ENCODE measurements around the gene FADS1.

The FADS1 gene

GRCh38 chr11:61771195-61771894, 45.5 kb downstream of the FADS1 start:
- H3K27me3 ChIP-seq (ENCODE audit: control insufficient read depth, insufficient read depth, low read length) = no peaks in the 10 kb centered on the region
- no peaks in the 10 kb centered on the region for H3K36me3 ChIP-seq (ENCODE audit: control insufficient read depth, insufficient read depth, low read length)
- H3K4me3 ChIP-seq (ENCODE audit: low read depth, low read length) = no peak overlapping the region
- no peaks in the 10 kb centered on the region for H3K9me3 ChIP-seq (ENCODE audit: control insufficient read depth, insufficient read depth, low read depth, low read length)
- no peak overlapping the region for H3K9ac ChIP-seq (ENCODE audit: low read length)
- no peak overlapping the region for H3K27ac ChIP-seq (ENCODE audit: low read depth, low read length)
- peaks cover 34% of the 10 kb centered on the region for H3K4me1 ChIP-seq (ENCODE audit: control insufficient read depth, insufficient read depth, low read length)

- Histone ChIP-seq H3K4me3 (ENCODE audit: low read depth, low read length) (no peak overlapping the region), H3K4me1 (ENCODE audit: control insufficient read depth, insufficient read depth, low read length) (peaks cover 32% of the 10 kb centered on the region), H3K27me3 (ENCODE audit: control insufficient read depth, insufficient read depth, low read length) (no peaks in the 10 kb centered on the region), H3K36me3 (ENCODE audit: control insufficient read depth, insufficient read depth, low read length) (no peaks in the 10 kb centered on the region), H3K27ac (ENCODE audit: low read depth, low read length) (no peak overlapping the region), H3K9ac (ENCODE audit: low read length) (no peak overlapping the region), H3K9me3 (ENCODE audit: control insufficient read depth, insufficient read depth, low read depth, low read length) (no peaks in the 10 kb centered on the region)
Measured at GRCh38 chr11:61769946-61770683, 46.7 kb downstream of the FADS1 start.

- H3K9me3 ChIP-seq (ENCODE audit: control insufficient read depth, insufficient read depth, low read depth, low read length) = no peaks in the 10 kb centered on the region
- no peaks in the 10 kb centered on the region for H3K27me3 ChIP-seq (ENCODE audit: control insufficient read depth, insufficient read depth, low read length)
- no peak overlapping the region for H3K27ac ChIP-seq (ENCODE audit: low read depth, low read length)
- H3K4me3 ChIP-seq (ENCODE audit: low read depth, low read length) = no peak overlapping the region
- H3K4me1 ChIP-seq (ENCODE audit: control insufficient read depth, insufficient read depth, low read length) = peaks cover 38% of the 10 kb centered on the region
- no peak overlapping the region for H3K9ac ChIP-seq (ENCODE audit: low read length)
- no peaks in the 10 kb centered on the region for H3K36me3 ChIP-seq (ENCODE audit: control insufficient read depth, insufficient read depth, low read length)
Measured at GRCh38 chr11:61769169-61769920, 47.5 kb downstream of the FADS1 start.

GRCh38 chr11:61768376-61769076, 48.3 kb downstream of the FADS1 start:
- Histone ChIP-seq H3K4me3 (ENCODE audit: low read depth, low read length) (no peak overlapping the region), H3K27me3 (ENCODE audit: control insufficient read depth, insufficient read depth, low read length) (no peaks in the 10 kb centered on the region), H3K9ac (ENCODE audit: low read length) (no peak overlapping the region), H3K9me3 (ENCODE audit: control insufficient read depth, insufficient read depth, low read depth, low read length) (no peaks in the 10 kb centered on the region), H3K27ac (ENCODE audit: low read depth, low read length) (no peak overlapping the region), H3K4me1 (ENCODE audit: control insufficient read depth, insufficient read depth, low read length) (peaks cover 36% of the 10 kb centered on the region), H3K36me3 (ENCODE audit: control insufficient read depth, insufficient read depth, low read length) (no peaks in the 10 kb centered on the region)

- H3K27ac ChIP-seq (ENCODE audit: low read depth, low read length) = no peak overlapping the region
- no peak overlapping the region for H3K9ac ChIP-seq (ENCODE audit: low read length)
- H3K4me3 ChIP-seq (ENCODE audit: low read depth, low read length) = no peak overlapping the region
- no peaks in the 10 kb centered on the region for H3K9me3 ChIP-seq (ENCODE audit: control insufficient read depth, insufficient read depth, low read depth, low read length)
- peaks cover 40% of the 10 kb centered on the region for H3K4me1 ChIP-seq (ENCODE audit: control insufficient read depth, insufficient read depth, low read length)
- no peaks in the 10 kb centered on the region for H3K27me3 ChIP-seq (ENCODE audit: control insufficient read depth, insufficient read depth, low read length)
- no peaks in the 10 kb centered on the region for H3K36me3 ChIP-seq (ENCODE audit: control insufficient read depth, insufficient read depth, low read length)
Measured at GRCh38 chr11:61766353-61766841, 50.4 kb downstream of the FADS1 start.

- no peak overlapping the region for H3K9ac ChIP-seq (ENCODE audit: low read length)
- peaks cover 42% of the 10 kb centered on the region for H3K4me1 ChIP-seq (ENCODE audit: control insufficient read depth, insufficient read depth, low read length)
- no peaks in the 10 kb centered on the region for H3K9me3 ChIP-seq (ENCODE audit: control insufficient read depth, insufficient read depth, low read depth, low read length)
- H3K36me3 ChIP-seq (ENCODE audit: control insufficient read depth, insufficient read depth, low read length) = no peaks in the 10 kb centered on the region
- no peaks in the 10 kb centered on the region for H3K27me3 ChIP-seq (ENCODE audit: control insufficient read depth, insufficient read depth, low read length)
- no peak overlapping the region for H3K4me3 ChIP-seq (ENCODE audit: low read depth, low read length)
- H3K27ac ChIP-seq (ENCODE audit: low read depth, low read length) = no peak overlapping the region
Measured at GRCh38 chr11:61765550-61766253, 51.1 kb downstream of the FADS1 start.

- Histone ChIP-seq H3K27me3 (ENCODE audit: control insufficient read depth, insufficient read depth, low read length) (no peaks in the 10 kb centered on the region), H3K9ac (ENCODE audit: low read length) (no peak overlapping the region), H3K4me3 (ENCODE audit: low read depth, low read length) (no peak overlapping the region), H3K9me3 (ENCODE audit: control insufficient read depth, insufficient read depth, low read depth, low read length) (no peaks in the 10 kb centered on the region), H3K36me3 (ENCODE audit: control insufficient read depth, insufficient read depth, low read length) (no peaks in the 10 kb centered on the region), H3K4me1 (ENCODE audit: control insufficient read depth, insufficient read depth, low read length) (peaks cover 43% of the 10 kb centered on the region), H3K27ac (ENCODE audit: low read depth, low read length) (no peak overlapping the region)
Measured at GRCh38 chr11:61764606-61765260, 52.1 kb downstream of the FADS1 start.

- H3K4me1 ChIP-seq (ENCODE audit: control insufficient read depth, insufficient read depth, low read length) = peaks cover 39% of the 10 kb centered on the region
- no peak overlapping the region for H3K9ac ChIP-seq (ENCODE audit: low read length)
- no peak overlapping the region for H3K27ac ChIP-seq (ENCODE audit: low read depth, low read length)
- H3K4me3 ChIP-seq (ENCODE audit: low read depth, low read length) = no peak overlapping the region
- H3K9me3 ChIP-seq (ENCODE audit: control insufficient read depth, insufficient read depth, low read depth, low read length) = no peaks in the 10 kb centered on the region
- no peaks in the 10 kb centered on the region for H3K27me3 ChIP-seq (ENCODE audit: control insufficient read depth, insufficient read depth, low read length)
- no peaks in the 10 kb centered on the region for H3K36me3 ChIP-seq (ENCODE audit: control insufficient read depth, insufficient read depth, low read length)
Measured at GRCh38 chr11:61763930-61764605, 52.7 kb downstream of the FADS1 start.

GRCh38 chr11:61762798-61763197, 54.0 kb downstream of the FADS1 start:
- Histone ChIP-seq H3K4me3 (ENCODE audit: low read depth, low read length) (no peak overlapping the region), H3K4me1 (ENCODE audit: control insufficient read depth, insufficient read depth, low read length) (peaks cover 39% of the 10 kb centered on the region), H3K9ac (ENCODE audit: low read length) (no peak overlapping the region)

More at GRCh38 chr11:61762798-61763197, 54.0 kb downstream of the FADS1 start:
- H3K27me3 ChIP-seq (ENCODE audit: control insufficient read depth, insufficient read depth, low read length) = no peaks in the 10 kb centered on the region
- no peak overlapping the region for H3K27ac ChIP-seq (ENCODE audit: low read depth, low read length)
- H3K9me3 ChIP-seq (ENCODE audit: control insufficient read depth, insufficient read depth, low read depth, low read length) = no peaks in the 10 kb centered on the region
- no peaks in the 10 kb centered on the region for H3K36me3 ChIP-seq (ENCODE audit: control insufficient read depth, insufficient read depth, low read length)
